GM23338 (cell line): ENCODE measurements around the gene NR2E3. TPM values are rescaled to one million over a fixed set of nuclear protein-coding genes. Genes with fewer than 3 reads are reported as not detected.

ENCODE experiments used
- ATAC-seq: fragments of 200-7000 bp; cut with Tn5 transposase; 3 replicates; pipeline ENCODE4 v1.9.1; 2020
- DNase-seq: peaks from one replicate; pipeline ENCODE4 v3.0.0-alpha.2; 2015; ENCODE audit warnings: low spot score
- H2AFZ ChIP-seq: fragments of 200-600 bp; sonication (generic); 2 replicates; pipeline ENCODE4 v1.8.0; 2016; ENCODE audit warnings: antibody characterized with exemption, mild to moderate bottlenecking, moderate library complexity
- H3F3A ChIP-seq: fragments of 200-600 bp; sonication (generic); replicated peaks from 2 replicates; pipeline ENCODE4 v1.8.0; 2017; ENCODE audit warnings: antibody characterized with exemption, mixed run types, low read depth
- H3K27ac ChIP-seq: fragments of 200-600 bp; sonication (generic); 2 replicates; pipeline ENCODE4 v1.6.1; 2016; ENCODE audit warnings: low read depth
- H3K27me3 ChIP-seq: fragments of 200-600 bp; sonication (generic); 2 replicates; pipeline ENCODE4 v1.8.0; 2016; ENCODE audit warnings: mild to moderate bottlenecking, mixed run types, moderate library complexity; ENCODE audit not compliant: insufficient read depth
- H3K36me3 ChIP-seq: fragments of 200-600 bp; sonication (generic); 2 replicates; pipeline ENCODE4 v1.8.0; 2016; ENCODE audit warnings: mild to moderate bottlenecking; ENCODE audit not compliant: insufficient read depth
- H3K4me1 ChIP-seq: fragments of 200-600 bp; sonication (generic); 2 replicates; pipeline ENCODE4 v1.8.0; 2016; ENCODE audit warnings: mild to moderate bottlenecking, moderate library complexity; ENCODE audit not compliant: insufficient read depth
- H3K4me2 ChIP-seq: fragments of 200-600 bp; sonication (generic); 2 replicates; pipeline ENCODE4 v1.7.1; 2017; ENCODE audit warnings: mixed run types
- H3K4me3 ChIP-seq: fragments of 200-600 bp; sonication (generic); 2 replicates; pipeline ENCODE4 v1.6.1; 2016; ENCODE audit warnings: mixed run types
- H3K79me2 ChIP-seq: fragments of 200-600 bp; sonication (generic); replicated peaks from 2 replicates; pipeline ENCODE4 v1.8.0; 2017; ENCODE audit warnings: mild to moderate bottlenecking; ENCODE audit not compliant: insufficient read depth
- H3K9me2 ChIP-seq: fragments of 200-600 bp; sonication (generic); 2 replicates; pipeline ENCODE4 v1.8.0; 2017; ENCODE audit not compliant: insufficient read depth
- H4K20me1 ChIP-seq: fragments of 200-600 bp; sonication (generic); replicated peaks from 2 replicates; pipeline ENCODE4 v1.8.0; 2017; ENCODE audit warnings: mild to moderate bottlenecking; ENCODE audit not compliant: insufficient read depth
- H3K27ac Mint-ChIP-seq: 2 replicates; pipeline ENCODE4 v1.8.0; 2020; ENCODE audit warnings: inconsistent platforms, mild to moderate bottlenecking, moderate library complexity, mixed read lengths
- H3K27me3 Mint-ChIP-seq: 3 replicates; pipeline ENCODE4 v1.8.0; 2022; ENCODE audit warnings: low read depth, mild to moderate bottlenecking, moderate library complexity, mixed read lengths, inconsistent platforms; ENCODE audit not compliant: insufficient read depth, poor library complexity
- H3K36me3 Mint-ChIP-seq: 3 replicates; pipeline ENCODE4 v1.8.0; 2021; ENCODE audit warnings: low read depth, mild to moderate bottlenecking, inconsistent platforms, moderate library complexity, mixed read lengths
- H3K4me1 Mint-ChIP-seq: 3 replicates; pipeline ENCODE4 v1.8.0; 2020; ENCODE audit warnings: mild to moderate bottlenecking, inconsistent platforms, mixed read lengths
- H3K4me3 Mint-ChIP-seq: 3 replicates; pipeline ENCODE4 v1.8.0; 2021; ENCODE audit warnings: moderate library complexity, mild to moderate bottlenecking, inconsistent platforms, mixed read lengths
- H3K9me3 Mint-ChIP-seq: 3 replicates; pipeline ENCODE4 v1.8.0; 2020; ENCODE audit warnings: moderate library complexity, mild to moderate bottlenecking, inconsistent platforms, mixed read lengths
- CREB1 ChIP-seq: fragments of 250-450 bp; sonication (Bioruptor Pico); IDR thresholded peaks from 2 replicates; pipeline ENCODE4 v1.5.0; 2020; ENCODE audit warnings: low read depth, mild to moderate bottlenecking, moderate library complexity
- EZH2 ChIP-seq: fragments of 200-600 bp; sonication (generic); IDR thresholded peaks from one replicate; pipeline ENCODE4 v1.8.0; 2017; ENCODE audit warnings: antibody characterized with exemption, mild to moderate bottlenecking, low read depth; ENCODE audit not compliant: unreplicated experiment
- EZH2phosphoT487 ChIP-seq: fragments of 200-600 bp; sonication (generic); IDR thresholded peaks from one replicate; pipeline ENCODE4 v1.8.1; 2018; ENCODE audit warnings: antibody characterized with exemption; ENCODE audit not compliant: unreplicated experiment
- JUNB ChIP-seq: IDR thresholded peaks from one replicate; pipeline ENCODE4 v1.6.1; 2016; ENCODE audit warnings: antibody characterized with exemption; ENCODE audit not compliant: unreplicated experiment
- NANOG ChIP-seq: IDR thresholded peaks from 2 replicates; pipeline ENCODE4 v1.6.1; 2016; ENCODE audit warnings: antibody characterized with exemption, borderline replicate concordance
- POLR2AphosphoS5 ChIP-seq: IDR thresholded peaks from 2 replicates; pipeline ENCODE4 v1.6.1; 2016; ENCODE audit warnings: antibody characterized with exemption, low read depth
- STAT1 ChIP-seq: IDR thresholded peaks from one replicate; pipeline ENCODE4 v1.6.1; 2016; ENCODE audit warnings: antibody characterized with exemption; ENCODE audit not compliant: unreplicated experiment
- ZNF114 ChIP-seq: fragments of 250-450 bp; sonication (Bioruptor Pico); IDR thresholded peaks from 2 replicates; pipeline ENCODE4 v1.5.0; 2020; ENCODE audit warnings: mild to moderate bottlenecking, moderate library complexity
- polyA plus RNA-seq: library from polyadenylated mRNA; unstranded; fragments of >200 nt; fragmentation: Nextera tagmentation; extraction: Ambion mirVana; gene quantifications from 2 replicates; pipeline ENCODE4 v1.2.1, GENCODE V29; 2016
- total RNA-seq: library from RNA; depleted of rRNA; stranded (reverse); fragments of >200 nt; shearing (Covaris generic); gene quantifications from 2 replicates; pipeline ENCODE4 v1.2.3, GENCODE V29; 2014
- TF ChIP-seq, protein P1 (sequence below): fragments of 250-450 bp; sonication (Bioruptor Pico); IDR thresholded peaks from 2 replicates; pipeline ENCODE4 v1.5.0; 2020; ENCODE audit warnings: mild to moderate bottlenecking, moderate library complexity
- TF ChIP-seq, protein P2 (sequence below): IDR thresholded peaks from 2 replicates; pipeline ENCODE4 v1.6.1; 2016; ENCODE audit warnings: antibody characterized with exemption
- TF ChIP-seq, protein P3 (sequence below), 2 experiments: fragments of 200-600 bp in 1 of 2; sonication (generic) in 1 of 2; conservative IDR thresholded peaks; 2 replicates each; pipeline versions ENCODE4 v1.5.1 to v1.6.1; 2016 to 2017; ENCODE audit warnings: antibody characterized with exemption in 2 of 2, low read depth in 2 of 2, mild to moderate bottlenecking in 2 of 2, moderate library complexity in 1 of 2
- TF ChIP-seq, protein P4 (sequence below): IDR thresholded peaks from one replicate; pipeline ENCODE4 v1.6.1; 2018; ENCODE audit warnings: antibody characterized with exemption; ENCODE audit not compliant: unreplicated experiment

NR2E3 gene
- total and polyA plus RNA-seq, 2 experiments from 2014 or later = 1.3 to 1.4 TPM

DNA sequence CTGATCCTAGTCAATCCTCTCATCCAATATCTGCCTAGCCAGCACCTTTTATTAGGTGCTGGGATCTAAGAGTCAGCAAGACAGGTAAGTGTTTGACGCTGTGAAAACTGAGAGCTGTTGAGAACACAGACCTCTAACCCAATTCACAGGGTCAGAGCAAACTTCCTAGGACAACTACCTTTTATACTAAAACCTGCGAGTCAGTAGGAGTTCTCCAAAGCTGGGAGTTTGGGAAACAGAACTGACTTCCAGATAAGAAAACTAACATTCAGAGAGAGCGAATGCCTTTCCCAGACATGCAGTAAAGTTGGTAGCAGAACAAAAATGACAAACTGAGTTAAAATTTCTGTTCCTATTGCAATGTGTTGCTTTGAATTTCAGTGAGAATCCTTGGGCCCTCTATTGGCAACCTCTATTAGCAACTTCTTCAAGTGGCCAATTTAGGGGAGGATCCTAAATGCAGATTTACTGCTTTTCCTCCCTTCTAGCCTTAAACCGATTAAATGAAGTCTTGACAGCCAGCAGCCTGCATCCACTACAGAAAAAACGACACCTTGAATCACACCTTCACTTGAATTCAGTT, 11.3 kb downstream of the NR2E3 start:
- no peak overlapping the region for H3K4me3 ChIP-seq
- 0 out of 2 replicates have a peak, but pooled peaks cover 6% of the 10 kb centered on the region for H3K9me2 ChIP-seq
- peaks cover 4% of the 10 kb centered on the region; the same call in 1 of the 2 replicates for H3K36me3 ChIP-seq
- peaks cover 6% of the 10 kb centered on the region; the same call in 1 of the 2 replicates for H3K4me1 ChIP-seq
- TF ChIP-seq JUNB (no peak), STAT1 (no peak), NANOG (no peak), POLR2AphosphoS5 (no peak), ZNF114 (CRISPR knock-in tag) (no peak), EZH2phosphoT487 (no peak), EZH2 (no peak), CREB1 (CRISPR knock-in tag) (no peak)
- TF ChIP-seq, protein P1, sequence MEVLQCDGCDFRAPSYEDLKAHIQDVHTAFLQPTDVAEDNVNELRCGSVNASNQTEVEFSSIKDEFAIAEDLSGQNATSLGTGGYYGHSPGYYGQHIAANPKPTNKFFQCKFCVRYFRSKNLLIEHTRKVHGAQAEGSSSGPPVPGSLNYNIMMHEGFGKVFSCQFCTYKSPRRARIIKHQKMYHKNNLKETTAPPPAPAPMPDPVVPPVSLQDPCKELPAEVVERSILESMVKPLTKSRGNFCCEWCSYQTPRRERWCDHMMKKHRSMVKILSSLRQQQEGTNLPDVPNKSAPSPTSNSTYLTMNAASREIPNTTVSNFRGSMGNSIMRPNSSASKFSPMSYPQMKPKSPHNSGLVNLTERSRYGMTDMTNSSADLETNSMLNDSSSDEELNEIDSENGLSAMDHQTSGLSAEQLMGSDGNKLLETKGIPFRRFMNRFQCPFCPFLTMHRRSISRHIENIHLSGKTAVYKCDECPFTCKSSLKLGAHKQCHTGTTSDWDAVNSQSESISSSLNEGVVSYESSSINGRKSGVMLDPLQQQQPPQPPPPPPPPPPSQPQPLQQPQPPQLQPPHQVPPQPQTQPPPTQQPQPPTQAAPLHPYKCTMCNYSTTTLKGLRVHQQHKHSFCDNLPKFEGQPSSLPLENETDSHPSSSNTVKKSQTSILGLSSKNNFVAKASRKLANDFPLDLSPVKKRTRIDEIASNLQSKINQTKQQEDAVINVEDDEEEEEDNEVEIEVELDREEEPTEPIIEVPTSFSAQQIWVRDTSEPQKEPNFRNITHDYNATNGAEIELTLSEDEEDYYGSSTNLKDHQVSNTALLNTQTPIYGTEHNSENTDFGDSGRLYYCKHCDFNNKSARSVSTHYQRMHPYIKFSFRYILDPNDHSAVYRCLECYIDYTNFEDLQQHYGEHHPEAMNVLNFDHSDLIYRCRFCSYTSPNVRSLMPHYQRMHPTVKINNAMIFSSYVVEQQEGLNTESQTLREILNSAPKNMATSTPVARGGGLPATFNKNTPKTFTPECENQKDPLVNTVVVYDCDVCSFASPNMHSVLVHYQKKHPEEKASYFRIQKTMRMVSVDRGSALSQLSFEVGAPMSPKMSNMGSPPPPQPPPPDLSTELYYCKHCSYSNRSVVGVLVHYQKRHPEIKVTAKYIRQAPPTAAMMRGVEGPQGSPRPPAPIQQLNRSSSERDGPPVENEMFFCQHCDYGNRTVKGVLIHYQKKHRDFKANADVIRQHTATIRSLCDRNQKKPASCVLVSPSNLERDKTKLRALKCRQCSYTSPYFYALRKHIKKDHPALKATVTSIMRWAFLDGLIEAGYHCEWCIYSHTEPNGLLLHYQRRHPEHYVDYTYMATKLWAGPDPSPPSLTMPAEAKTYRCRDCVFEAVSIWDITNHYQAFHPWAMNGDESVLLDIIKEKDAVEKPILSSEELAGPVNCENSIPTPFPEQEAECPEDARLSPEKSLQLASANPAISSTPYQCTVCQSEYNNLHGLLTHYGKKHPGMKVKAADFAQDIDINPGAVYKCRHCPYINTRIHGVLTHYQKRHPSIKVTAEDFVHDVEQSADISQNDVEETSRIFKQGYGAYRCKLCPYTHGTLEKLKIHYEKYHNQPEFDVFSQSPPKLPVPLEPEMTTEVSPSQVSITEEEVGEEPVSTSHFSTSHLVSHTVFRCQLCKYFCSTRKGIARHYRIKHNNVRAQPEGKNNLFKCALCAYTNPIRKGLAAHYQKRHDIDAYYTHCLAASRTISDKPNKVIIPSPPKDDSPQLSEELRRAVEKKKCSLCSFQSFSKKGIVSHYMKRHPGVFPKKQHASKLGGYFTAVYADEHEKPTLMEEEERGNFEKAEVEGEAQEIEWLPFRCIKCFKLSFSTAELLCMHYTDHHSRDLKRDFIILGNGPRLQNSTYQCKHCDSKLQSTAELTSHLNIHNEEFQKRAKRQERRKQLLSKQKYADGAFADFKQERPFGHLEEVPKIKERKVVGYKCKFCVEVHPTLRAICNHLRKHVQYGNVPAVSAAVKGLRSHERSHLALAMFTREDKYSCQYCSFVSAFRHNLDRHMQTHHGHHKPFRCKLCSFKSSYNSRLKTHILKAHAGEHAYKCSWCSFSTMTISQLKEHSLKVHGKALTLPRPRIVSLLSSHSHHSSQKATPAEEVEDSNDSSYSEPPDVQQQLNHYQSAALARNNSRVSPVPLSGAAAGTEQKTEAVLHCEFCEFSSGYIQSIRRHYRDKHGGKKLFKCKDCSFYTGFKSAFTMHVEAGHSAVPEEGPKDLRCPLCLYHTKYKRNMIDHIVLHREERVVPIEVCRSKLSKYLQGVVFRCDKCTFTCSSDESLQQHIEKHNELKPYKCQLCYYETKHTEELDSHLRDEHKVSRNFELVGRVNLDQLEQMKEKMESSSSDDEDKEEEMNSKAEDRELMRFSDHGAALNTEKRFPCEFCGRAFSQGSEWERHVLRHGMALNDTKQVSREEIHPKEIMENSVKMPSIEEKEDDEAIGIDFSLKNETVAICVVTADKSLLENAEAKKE = no peak
- TF ChIP-seq, protein P2, sequence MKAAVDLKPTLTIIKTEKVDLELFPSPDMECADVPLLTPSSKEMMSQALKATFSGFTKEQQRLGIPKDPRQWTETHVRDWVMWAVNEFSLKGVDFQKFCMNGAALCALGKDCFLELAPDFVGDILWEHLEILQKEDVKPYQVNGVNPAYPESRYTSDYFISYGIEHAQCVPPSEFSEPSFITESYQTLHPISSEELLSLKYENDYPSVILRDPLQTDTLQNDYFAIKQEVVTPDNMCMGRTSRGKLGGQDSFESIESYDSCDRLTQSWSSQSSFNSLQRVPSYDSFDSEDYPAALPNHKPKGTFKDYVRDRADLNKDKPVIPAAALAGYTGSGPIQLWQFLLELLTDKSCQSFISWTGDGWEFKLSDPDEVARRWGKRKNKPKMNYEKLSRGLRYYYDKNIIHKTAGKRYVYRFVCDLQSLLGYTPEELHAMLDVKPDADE = no peak
- TF ChIP-seq, protein P3, sequence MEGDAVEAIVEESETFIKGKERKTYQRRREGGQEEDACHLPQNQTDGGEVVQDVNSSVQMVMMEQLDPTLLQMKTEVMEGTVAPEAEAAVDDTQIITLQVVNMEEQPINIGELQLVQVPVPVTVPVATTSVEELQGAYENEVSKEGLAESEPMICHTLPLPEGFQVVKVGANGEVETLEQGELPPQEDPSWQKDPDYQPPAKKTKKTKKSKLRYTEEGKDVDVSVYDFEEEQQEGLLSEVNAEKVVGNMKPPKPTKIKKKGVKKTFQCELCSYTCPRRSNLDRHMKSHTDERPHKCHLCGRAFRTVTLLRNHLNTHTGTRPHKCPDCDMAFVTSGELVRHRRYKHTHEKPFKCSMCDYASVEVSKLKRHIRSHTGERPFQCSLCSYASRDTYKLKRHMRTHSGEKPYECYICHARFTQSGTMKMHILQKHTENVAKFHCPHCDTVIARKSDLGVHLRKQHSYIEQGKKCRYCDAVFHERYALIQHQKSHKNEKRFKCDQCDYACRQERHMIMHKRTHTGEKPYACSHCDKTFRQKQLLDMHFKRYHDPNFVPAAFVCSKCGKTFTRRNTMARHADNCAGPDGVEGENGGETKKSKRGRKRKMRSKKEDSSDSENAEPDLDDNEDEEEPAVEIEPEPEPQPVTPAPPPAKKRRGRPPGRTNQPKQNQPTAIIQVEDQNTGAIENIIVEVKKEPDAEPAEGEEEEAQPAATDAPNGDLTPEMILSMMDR (conservative IDR thresholded peaks at IDR 0.05; ENCODE audit: low read depth in 2 of 2) = no peak
- TF ChIP-seq, protein P4, sequence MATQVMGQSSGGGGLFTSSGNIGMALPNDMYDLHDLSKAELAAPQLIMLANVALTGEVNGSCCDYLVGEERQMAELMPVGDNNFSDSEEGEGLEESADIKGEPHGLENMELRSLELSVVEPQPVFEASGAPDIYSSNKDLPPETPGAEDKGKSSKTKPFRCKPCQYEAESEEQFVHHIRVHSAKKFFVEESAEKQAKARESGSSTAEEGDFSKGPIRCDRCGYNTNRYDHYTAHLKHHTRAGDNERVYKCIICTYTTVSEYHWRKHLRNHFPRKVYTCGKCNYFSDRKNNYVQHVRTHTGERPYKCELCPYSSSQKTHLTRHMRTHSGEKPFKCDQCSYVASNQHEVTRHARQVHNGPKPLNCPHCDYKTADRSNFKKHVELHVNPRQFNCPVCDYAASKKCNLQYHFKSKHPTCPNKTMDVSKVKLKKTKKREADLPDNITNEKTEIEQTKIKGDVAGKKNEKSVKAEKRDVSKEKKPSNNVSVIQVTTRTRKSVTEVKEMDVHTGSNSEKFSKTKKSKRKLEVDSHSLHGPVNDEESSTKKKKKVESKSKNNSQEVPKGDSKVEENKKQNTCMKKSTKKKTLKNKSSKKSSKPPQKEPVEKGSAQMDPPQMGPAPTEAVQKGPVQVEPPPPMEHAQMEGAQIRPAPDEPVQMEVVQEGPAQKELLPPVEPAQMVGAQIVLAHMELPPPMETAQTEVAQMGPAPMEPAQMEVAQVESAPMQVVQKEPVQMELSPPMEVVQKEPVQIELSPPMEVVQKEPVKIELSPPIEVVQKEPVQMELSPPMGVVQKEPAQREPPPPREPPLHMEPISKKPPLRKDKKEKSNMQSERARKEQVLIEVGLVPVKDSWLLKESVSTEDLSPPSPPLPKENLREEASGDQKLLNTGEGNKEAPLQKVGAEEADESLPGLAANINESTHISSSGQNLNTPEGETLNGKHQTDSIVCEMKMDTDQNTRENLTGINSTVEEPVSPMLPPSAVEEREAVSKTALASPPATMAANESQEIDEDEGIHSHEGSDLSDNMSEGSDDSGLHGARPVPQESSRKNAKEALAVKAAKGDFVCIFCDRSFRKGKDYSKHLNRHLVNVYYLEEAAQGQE = no peak
- no peak for ATAC-seq
- no peaks in the 10 kb centered on the region for H4K20me1 ChIP-seq
- H3K4me2 ChIP-seq = no peak overlapping the region
- no peaks in the 10 kb centered on the region for H3K79me2 ChIP-seq
- no peak overlapping the region for H2AFZ ChIP-seq
- Mint-ChIP-seq H3K27ac (no peak overlapping the region), H3K4me1 (peaks cover 11% of the 10 kb centered on the region), H3K9me3 (peaks cover 33% of the 10 kb centered on the region), H3K36me3 (peaks cover 38% of the 10 kb centered on the region), H3K4me3 (no peak overlapping the region), H3K27me3 (no peaks in the 10 kb centered on the region)
- DNase-seq = no peak
- no peak overlapping the region for H3K27ac ChIP-seq
- H3K27me3 ChIP-seq = no peaks in the 10 kb centered on the region
- no peaks in the 10 kb centered on the region for H3F3A ChIP-seq
